Activated CD8-positive, alpha-beta T cell treated with anti-CD3 and anti-CD28 coated beads for 36 hours (primary cell): ENCODE results near the gene HERC6. TPM values are rescaled to one million over a fixed set of nuclear protein-coding genes. Genes with fewer than 3 reads are reported as not detected.

ENCODE experiments used
- ATAC-seq: fragments of 200-7000 bp; cut with Tn5 transposase; one replicate; pipeline ENCODE4 v1.10.0; 2021; ENCODE audit warnings: mild to moderate bottlenecking, moderate library complexity
- CTCF ChIA-PET: fragments of 350-600 bp; sonication (Branson Sonifier 250); formaldehyde crosslinking; loops from one replicate; lab custom pipeline; 2021; ENCODE audit warnings: antibody characterized with exemption; lab: Charles Lee
- POLR2A ChIA-PET: fragments of 350-600 bp; sonication (Branson Sonifier 250); formaldehyde crosslinking; loops from one replicate; lab custom pipeline; 2021; ENCODE audit warnings: antibody characterized with exemption; lab: Charles Lee
- DNase-seq: peaks from one replicate; pipeline ENCODE4 v3.0.0-alpha.2; 2020
- H3K27ac Mint-ChIP-seq: one replicate; pipeline ENCODE4 v1.8.0; 2021; ENCODE audit warnings: mild to moderate bottlenecking, mixed read lengths
- H3K27me3 Mint-ChIP-seq: one replicate; pipeline ENCODE4 v1.8.0; 2021; ENCODE audit warnings: mixed read lengths
- H3K36me3 Mint-ChIP-seq: one replicate; pipeline ENCODE4 v1.8.0; 2021; ENCODE audit warnings: low read depth, mixed read lengths
- H3K4me1 Mint-ChIP-seq: one replicate; pipeline ENCODE4 v1.8.0; 2021; ENCODE audit warnings: low read depth, mixed read lengths
- H3K4me3 Mint-ChIP-seq: one replicate; pipeline ENCODE4 v1.8.0; 2021; ENCODE audit warnings: mild to moderate bottlenecking, moderate library complexity, mixed read lengths
- H3K9me3 Mint-ChIP-seq: one replicate; pipeline ENCODE4 v1.8.0; 2021; ENCODE audit warnings: mixed read lengths
- intact Hi-C: fragments of 100-400 bp; cut with micrococcal nuclease; formaldehyde crosslinking; loops from one replicate; pipeline ENCODE4 v1.10.0; 2022
- total RNA-seq, 2 experiments: library from RNA; stranded (reverse); gene quantifications; one replicate each; pipeline ENCODE4 v1.2.3, GENCODE V29; 2021
- TF ChIP-seq, protein P1 (sequence below): fragments of 200-600 bp; IDR thresholded peaks from one replicate; pipeline ENCODE4 v1.8.0; 2022; ENCODE audit warnings: antibody characterized with exemption, mild to moderate bottlenecking

The HERC6 gene
- total RNA-seq, 2 experiments from 2014 or later = 3.0 to 4.0 TPM

DNA sequence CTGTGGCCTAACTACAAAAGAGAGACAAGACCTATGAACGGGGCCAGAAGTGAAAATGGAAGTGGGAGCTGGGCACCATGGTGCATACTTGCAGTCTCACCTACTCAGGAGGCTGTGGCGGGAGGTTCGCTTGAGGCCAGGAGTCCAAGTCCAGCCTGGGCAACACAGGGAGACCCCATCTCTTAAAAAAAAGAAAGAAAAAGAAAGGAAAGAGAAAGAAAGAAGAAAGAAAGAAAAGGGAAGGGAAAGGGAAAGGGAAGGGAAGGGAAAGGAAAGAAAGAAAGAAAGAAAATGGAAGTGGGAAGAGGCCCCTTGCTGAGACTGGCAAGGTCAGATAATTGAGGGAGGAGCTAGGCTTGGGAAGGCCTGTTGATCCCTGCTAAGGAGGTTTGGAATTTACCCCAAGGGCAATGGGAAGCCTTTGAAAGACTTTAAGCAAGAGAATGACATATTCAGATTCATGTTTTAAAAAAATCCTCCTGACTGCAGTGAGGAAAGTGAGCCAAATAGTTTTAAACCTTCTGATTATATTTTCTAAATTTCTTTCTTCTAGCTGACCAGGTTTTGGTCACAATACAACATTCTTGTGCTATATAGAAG is 60.6 kb downstream of the HERC6 start:
- ATAC-seq = no peak
- H3K36me3 Mint-ChIP-seq = peaks cover 8% of the 10 kb centered on the region
- POLR2A ChIA-PET = no interaction called here
- CTCF ChIA-PET = no interaction called here
- H3K27ac Mint-ChIP-seq = peak overlapping the region; percentile 14
- TF ChIP-seq, protein P1, sequence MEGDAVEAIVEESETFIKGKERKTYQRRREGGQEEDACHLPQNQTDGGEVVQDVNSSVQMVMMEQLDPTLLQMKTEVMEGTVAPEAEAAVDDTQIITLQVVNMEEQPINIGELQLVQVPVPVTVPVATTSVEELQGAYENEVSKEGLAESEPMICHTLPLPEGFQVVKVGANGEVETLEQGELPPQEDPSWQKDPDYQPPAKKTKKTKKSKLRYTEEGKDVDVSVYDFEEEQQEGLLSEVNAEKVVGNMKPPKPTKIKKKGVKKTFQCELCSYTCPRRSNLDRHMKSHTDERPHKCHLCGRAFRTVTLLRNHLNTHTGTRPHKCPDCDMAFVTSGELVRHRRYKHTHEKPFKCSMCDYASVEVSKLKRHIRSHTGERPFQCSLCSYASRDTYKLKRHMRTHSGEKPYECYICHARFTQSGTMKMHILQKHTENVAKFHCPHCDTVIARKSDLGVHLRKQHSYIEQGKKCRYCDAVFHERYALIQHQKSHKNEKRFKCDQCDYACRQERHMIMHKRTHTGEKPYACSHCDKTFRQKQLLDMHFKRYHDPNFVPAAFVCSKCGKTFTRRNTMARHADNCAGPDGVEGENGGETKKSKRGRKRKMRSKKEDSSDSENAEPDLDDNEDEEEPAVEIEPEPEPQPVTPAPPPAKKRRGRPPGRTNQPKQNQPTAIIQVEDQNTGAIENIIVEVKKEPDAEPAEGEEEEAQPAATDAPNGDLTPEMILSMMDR = no peak
- H3K9me3 Mint-ChIP-seq = no peaks in the 10 kb centered on the region
- no peaks in the 10 kb centered on the region for H3K27me3 Mint-ChIP-seq
- no peaks in the 10 kb centered on the region for H3K4me1 Mint-ChIP-seq
- intact Hi-C loops = no loop called here
- H3K4me3 Mint-ChIP-seq = no peak overlapping the region
- DNase-seq = no peak

DNA sequence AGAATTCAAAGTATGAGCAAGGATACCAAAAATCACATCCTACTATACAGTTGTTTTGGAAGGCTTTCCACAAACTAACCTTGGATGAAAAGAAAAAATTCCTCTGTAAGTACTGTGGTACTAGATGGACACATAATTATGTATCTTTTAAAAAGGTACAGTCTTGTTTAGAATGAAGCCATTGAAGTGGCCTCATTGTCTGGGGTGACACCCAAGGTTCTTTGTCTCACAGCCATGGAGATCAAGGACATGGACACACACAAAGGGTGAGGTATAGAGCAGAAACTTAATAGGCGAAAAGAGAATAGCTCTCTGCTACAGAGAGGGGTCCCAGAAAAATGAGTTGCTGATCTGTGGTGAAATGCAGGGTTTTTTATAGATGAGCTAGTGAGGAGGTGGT is 61.5 kb downstream of the HERC6 start:
- peaks cover 5% of the 10 kb centered on the region for H3K36me3 Mint-ChIP-seq
- intact Hi-C loops = no loop called here
- no peaks in the 10 kb centered on the region for H3K4me1 Mint-ChIP-seq
- no peak overlapping the region for H3K4me3 Mint-ChIP-seq
- ATAC-seq = no peak
- POLR2A ChIA-PET = interaction anchor here (0.6 kb wide), 1 partner anchor 156 kb away, joined by 3 read pairs; no protein-coding TSS in a partner anchor
- TF ChIP-seq, protein P1 = no peak
- no peaks in the 10 kb centered on the region for H3K9me3 Mint-ChIP-seq
- DNase-seq = no peak
- no peaks in the 10 kb centered on the region for H3K27me3 Mint-ChIP-seq
- H3K27ac Mint-ChIP-seq = no peak overlapping the region
- CTCF ChIA-PET = no interaction called here

DNA sequence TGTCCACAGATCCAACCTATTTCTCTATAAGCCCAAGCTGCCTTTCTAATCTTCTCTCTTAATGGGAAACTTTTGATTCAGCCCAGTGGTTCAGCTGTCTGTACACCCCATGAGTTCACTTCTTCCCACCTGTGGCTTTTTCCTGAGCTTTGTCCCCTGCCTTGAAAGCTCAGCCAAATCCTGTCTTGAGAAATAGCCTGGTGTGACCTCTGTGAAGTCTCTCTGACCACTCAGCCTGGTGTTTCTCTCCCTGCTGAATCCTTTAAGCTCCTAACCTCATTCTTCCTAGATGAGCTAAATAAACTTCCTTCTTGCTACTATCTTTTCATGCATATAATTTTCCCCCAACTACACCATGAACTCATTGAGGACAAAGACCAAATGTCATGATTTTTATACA is 63.0 kb downstream of the HERC6 start:
- no peak for DNase-seq
- Mint-ChIP-seq H3K27ac (no peak overlapping the region), H3K27me3 (no peaks in the 10 kb centered on the region), H3K4me1 (no peaks in the 10 kb centered on the region), H3K9me3 (no peaks in the 10 kb centered on the region), H3K4me3 (no peak overlapping the region), H3K36me3 (peaks cover 5% of the 10 kb centered on the region)
- intact Hi-C loops = no loop called here
- ChIA-PET POLR2A (no interaction called here), CTCF (no interaction called here)
- TF ChIP-seq, protein P1 = no peak
- no peak for ATAC-seq

DNA sequence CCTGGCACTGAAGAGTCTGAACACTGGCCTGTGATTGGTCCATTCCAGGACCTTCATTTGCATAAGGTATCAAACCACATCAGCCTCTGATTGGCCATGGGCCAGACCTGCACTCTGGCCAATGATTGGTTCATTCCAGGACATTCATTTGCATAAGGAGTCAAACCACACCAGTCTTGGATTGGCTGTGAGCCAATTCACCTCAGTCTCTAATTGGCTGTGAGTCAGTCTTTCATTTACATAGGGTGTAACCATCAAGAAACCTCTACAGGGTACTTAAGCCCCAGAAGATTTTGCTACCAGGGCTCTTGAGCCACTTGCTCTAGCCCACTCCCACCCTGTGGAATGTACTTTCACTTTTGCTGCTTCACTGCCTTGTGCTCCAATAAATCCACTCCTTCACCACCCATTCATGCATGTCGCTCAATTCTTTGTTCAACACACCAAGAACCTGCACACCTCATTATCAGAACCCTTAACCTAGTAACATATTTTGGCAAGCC is 64.1 kb downstream of the HERC6 start:
- DNase-seq = no peak
- Mint-ChIP-seq H3K4me1 (no peaks in the 10 kb centered on the region), H3K27me3 (no peaks in the 10 kb centered on the region), H3K27ac (no peak overlapping the region), H3K9me3 (no peaks in the 10 kb centered on the region), H3K36me3 (peaks cover 5% of the 10 kb centered on the region), H3K4me3 (no peak overlapping the region)
- POLR2A ChIA-PET = no interaction called here
- intact Hi-C loops = no loop called here
- TF ChIP-seq, protein P1 = no peak
- CTCF ChIA-PET = no interaction called here
- ATAC-seq = no peak

DNA sequence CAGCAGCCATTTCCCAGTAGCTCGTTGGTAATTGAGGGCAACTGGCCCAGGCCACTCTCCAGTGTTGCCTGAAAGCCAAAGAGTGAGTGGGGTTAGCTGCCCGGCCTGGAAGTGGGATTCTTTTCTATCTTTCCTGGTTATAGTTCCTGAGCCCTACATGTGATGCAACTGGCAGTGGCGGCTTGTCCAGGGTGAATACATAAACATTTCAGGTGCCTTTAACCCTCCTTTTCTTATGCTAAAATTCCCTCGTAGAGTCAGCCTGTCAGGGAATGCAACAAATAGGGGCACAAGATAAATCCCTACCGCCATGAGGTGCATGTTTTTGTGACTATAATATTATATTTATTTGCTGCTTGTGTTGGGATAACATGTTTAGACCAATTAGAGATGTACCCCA is 64.8 kb downstream of the HERC6 start:
- peaks cover 5% of the 10 kb centered on the region for H3K36me3 Mint-ChIP-seq
- DNase-seq (no peak), ATAC-seq (no peak)
- intact Hi-C loops = no loop called here
- no peaks in the 10 kb centered on the region for H3K4me1 Mint-ChIP-seq
- no peaks in the 10 kb centered on the region for H3K9me3 Mint-ChIP-seq
- POLR2A ChIA-PET = no interaction called here
- CTCF ChIA-PET = no interaction called here
- TF ChIP-seq, protein P1 = no peak
- no peak overlapping the region for H3K4me3 Mint-ChIP-seq
- H3K27ac Mint-ChIP-seq = no peak overlapping the region
- no peaks in the 10 kb centered on the region for H3K27me3 Mint-ChIP-seq
